ENCODE results near the gene CLEC16A.
A peak's percentile ranks its signal among the peaks of the same experiment; 100 is the strongest.

Gene CLEC16A

DNA sequence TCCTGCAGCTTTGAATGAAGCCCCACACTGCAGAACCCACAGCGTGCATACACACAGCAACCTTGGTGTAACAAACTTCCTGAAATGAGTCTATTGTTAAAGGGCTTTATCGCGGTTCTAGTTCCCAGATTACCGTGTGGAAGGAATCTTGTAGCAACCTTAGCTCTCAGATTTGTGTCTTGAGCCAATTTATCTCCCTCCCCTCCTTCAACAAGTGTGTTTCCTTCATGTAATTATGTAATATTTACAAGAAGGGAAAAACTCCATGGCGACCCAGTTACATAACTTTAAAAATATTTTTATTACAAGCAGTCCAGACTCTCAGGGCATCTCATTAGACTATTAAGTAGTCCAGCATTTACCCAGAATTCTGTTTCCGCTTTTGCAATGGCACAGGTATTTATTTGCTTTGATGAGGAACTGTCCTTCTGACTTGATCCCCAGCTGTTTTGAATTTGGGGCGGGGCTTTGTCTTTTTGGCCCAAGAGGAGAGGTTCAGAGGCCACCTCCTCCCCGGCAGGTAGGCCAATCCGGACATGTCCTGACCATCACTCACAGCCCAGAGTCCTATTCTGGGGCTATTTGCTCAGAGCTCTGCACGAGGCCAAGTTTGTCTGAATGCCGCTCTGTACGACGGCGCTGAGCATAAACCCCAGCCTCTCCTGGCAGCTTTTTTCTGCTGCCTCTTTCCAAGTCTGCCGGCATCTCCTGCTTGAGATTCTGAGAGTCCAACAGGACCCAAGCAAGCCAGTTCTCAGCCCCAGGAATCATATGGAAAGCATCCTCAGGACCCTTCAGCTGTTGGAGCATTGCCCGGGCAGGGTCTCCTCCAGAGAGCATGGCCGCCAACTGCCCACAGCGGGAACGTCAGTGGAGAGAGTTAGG is 35.6 kb downstream of the CLEC16A start:
- peaks cover 63% of the 10 kb centered on the region for H3K4me1 Mint-ChIP-seq
- H3K27me3 Mint-ChIP-seq: no peaks in the 10 kb centered on the region
- peak overlapping the region; percentile 47 for H3K4me3 Mint-ChIP-seq
- ATAC-seq: no peak
- no peaks in the 10 kb centered on the region for H3K9me3 Mint-ChIP-seq
- peak overlapping the region; percentile 93 for H3K27ac Mint-ChIP-seq
- H3K36me3 Mint-ChIP-seq: peaks cover 49% of the 10 kb centered on the region

DNA sequence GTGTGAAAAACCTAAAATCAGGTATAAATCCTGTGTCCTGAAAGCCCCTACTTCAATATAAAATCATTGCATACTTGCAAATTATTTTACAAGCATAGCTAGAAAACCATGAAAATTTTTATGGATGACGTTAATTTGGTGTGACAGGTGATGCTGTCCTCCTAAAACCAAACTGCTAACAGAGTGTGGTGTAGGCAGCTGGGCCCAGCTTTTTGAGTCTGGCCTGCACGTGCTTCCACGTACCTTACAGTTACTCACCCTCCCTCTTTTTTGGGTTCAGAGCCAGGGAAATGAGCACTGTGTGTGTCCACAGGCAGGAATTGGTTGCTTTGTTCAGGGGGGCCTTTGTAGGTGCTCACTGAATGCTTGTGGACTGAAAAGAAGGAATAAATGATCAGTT is 36.4 kb downstream of the CLEC16A start:
- Mint-ChIP-seq H3K9me3 (no peaks in the 10 kb centered on the region), H3K27me3 (no peaks in the 10 kb centered on the region), H3K4me1 (peaks cover 63% of the 10 kb centered on the region), H3K4me3 (peak overlapping the region; percentile 47), H3K27ac (peak overlapping the region; percentile 93), H3K36me3 (peaks cover 47% of the 10 kb centered on the region)
- no peak for ATAC-seq

DNA sequence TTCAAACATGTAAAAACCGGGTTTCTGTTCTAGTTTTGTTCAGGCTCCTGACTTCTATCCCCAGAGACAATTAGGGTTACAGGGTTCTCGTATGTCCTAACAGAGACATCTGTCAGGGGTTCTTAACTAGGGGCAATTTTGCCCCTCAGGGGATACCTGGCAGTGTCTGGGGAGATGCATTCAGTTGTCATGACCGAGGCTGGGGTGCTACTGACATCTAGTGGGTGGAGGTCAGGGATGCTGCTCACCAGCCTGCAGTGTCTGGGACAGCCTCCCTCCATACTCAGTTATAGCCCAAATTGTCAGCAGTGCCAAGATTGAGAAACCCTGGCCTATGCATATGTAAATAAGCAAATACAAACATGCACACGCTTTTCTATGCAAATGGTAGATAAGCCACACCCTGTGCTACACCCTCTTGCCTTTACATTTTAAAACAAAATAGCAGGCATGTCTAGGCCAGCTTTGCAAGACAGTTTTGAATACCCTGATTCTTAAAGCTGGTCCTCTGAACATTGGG is 37.4 kb downstream of the CLEC16A start:
- peak overlapping the region; percentile 80 for H3K4me3 Mint-ChIP-seq
- peak; percentile 94 for ATAC-seq
- H3K27ac Mint-ChIP-seq: peak overlapping the region; percentile 93
- H3K36me3 Mint-ChIP-seq: peaks cover 54% of the 10 kb centered on the region
- H3K9me3 Mint-ChIP-seq: no peaks in the 10 kb centered on the region
- H3K4me1 Mint-ChIP-seq: peaks cover 70% of the 10 kb centered on the region
- H3K27me3 Mint-ChIP-seq: no peaks in the 10 kb centered on the region

DNA sequence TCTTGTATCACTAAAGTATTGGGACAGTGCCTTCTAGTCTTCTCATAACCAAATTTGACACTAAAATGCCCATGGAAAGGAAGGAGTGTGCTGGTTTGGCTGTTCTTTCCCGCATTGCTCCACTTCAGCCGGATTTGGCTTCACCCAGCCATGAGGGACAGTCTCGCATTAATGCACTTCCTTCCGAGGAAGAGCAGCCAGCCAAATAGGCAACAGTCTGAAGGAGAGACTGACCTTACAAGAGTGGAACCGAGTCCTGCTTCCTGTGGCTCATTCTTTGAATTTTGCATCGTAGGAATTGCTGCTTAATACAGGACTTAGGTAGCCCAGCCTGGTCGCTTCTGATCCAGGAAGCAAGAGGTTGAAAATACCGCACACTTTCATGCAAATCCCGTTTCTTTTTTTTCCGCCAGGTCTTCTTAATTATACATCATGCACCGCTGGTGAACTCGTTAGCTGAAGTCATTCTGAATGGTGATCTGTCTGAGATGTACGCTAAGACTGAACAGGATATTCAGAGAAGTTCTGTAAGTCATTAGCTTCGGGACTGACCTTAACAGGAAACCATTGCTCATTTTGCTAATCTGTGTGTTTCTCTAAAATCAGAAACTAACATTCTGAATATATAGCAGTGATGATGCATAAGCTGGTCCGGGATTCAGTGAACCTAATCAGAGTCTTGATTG is 38.2 kb downstream of the CLEC16A start:
- peaks cover 57% of the 10 kb centered on the region for H3K36me3 Mint-ChIP-seq
- peak; percentile 58 for ATAC-seq
- peak overlapping the region; percentile 93 for H3K27ac Mint-ChIP-seq
- no peaks in the 10 kb centered on the region for H3K27me3 Mint-ChIP-seq
- peak overlapping the region; percentile 80 for H3K4me3 Mint-ChIP-seq
- H3K4me1 Mint-ChIP-seq: peaks cover 74% of the 10 kb centered on the region
- H3K9me3 Mint-ChIP-seq: no peaks in the 10 kb centered on the region

DNA sequence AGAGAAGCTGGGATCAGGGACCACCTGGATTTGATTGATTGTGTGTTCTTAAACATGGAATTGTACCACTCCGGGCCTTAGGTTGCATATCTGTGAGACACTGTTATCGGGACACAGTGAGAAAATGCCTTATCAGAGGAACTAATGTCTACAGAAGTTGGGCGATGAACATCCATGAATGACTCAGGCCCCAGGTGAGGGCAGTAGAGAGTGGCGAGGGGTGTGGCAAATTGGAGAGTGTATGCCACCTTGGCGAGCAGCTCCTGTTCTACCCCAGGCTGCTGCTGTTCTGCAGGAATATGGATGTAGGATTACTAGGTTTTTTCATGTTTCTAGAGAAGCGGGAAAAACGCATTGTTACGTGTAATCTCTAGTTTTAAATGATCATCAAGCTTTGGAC is 38.8 kb downstream of the CLEC16A start:
- H3K27ac Mint-ChIP-seq: peak overlapping the region; percentile 93
- peak; percentile 56 for ATAC-seq
- peak overlapping the region; percentile 80 for H3K4me3 Mint-ChIP-seq
- no peaks in the 10 kb centered on the region for H3K27me3 Mint-ChIP-seq
- no peaks in the 10 kb centered on the region for H3K9me3 Mint-ChIP-seq
- peaks cover 76% of the 10 kb centered on the region for H3K4me1 Mint-ChIP-seq
- peaks cover 58% of the 10 kb centered on the region for H3K36me3 Mint-ChIP-seq

- H3K27me3 Mint-ChIP-seq: no peaks in the 10 kb centered on the region
- H3K9me3 Mint-ChIP-seq: no peaks in the 10 kb centered on the region
- no peak overlapping the region for H3K4me3 Mint-ChIP-seq
- peak overlapping the region; percentile 93 for H3K27ac Mint-ChIP-seq
- no peak for ATAC-seq
- peaks cover 84% of the 10 kb centered on the region for H3K4me1 Mint-ChIP-seq
- H3K36me3 Mint-ChIP-seq: peaks cover 50% of the 10 kb centered on the region
Measured at GRCh38 chr16:10984509-10984908, 40.1 kb downstream of the CLEC16A start.

- Mint-ChIP-seq H3K9me3 (peaks cover 4% of the 10 kb centered on the region), H3K36me3 (peaks cover 59% of the 10 kb centered on the region), H3K4me3 (peak overlapping the region; percentile 44), H3K27me3 (no peaks in the 10 kb centered on the region), H3K4me1 (peaks cover 75% of the 10 kb centered on the region), H3K27ac (peak overlapping the region; percentile 85)
- peak; percentile 29 for ATAC-seq
Measured at GRCh38 chr16:10987361-10988163, 43.2 kb downstream of the CLEC16A start.

- ATAC-seq: peak; percentile 96
- Mint-ChIP-seq H3K36me3 (peaks cover 66% of the 10 kb centered on the region), H3K27ac (peak overlapping the region; percentile 85), H3K4me1 (peaks cover 74% of the 10 kb centered on the region), H3K27me3 (no peaks in the 10 kb centered on the region), H3K4me3 (peak overlapping the region; percentile 53), H3K9me3 (peaks cover 4% of the 10 kb centered on the region)
Measured at GRCh38 chr16:10988164-10988803, 43.9 kb downstream of the CLEC16A start.

DNA sequence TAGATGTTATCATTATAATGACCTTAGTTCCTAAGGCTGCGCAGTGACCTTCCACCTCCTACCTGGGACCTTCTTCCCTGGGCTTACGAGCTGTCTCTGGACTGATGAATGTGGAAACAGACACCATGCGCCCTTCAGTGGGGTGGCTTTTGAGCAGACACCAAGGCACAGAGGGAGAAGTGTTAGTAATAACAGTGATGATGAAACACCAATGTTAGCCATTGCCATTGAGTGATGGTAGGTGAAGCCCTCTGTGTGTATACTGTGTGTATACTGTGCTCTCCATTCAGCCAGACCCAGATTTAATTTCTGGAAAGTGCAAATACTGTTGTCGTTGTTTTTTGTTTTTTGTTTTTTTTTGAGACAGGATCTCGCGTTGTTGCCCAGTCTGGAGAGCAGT is 44.5 kb downstream of the CLEC16A start:
- peak overlapping the region; percentile 85 for H3K27ac Mint-ChIP-seq
- no peak for ATAC-seq
- peaks cover 4% of the 10 kb centered on the region for H3K9me3 Mint-ChIP-seq
- peaks cover 71% of the 10 kb centered on the region for H3K4me1 Mint-ChIP-seq
- H3K4me3 Mint-ChIP-seq: no peak overlapping the region
- H3K36me3 Mint-ChIP-seq: peaks cover 71% of the 10 kb centered on the region
- no peaks in the 10 kb centered on the region for H3K27me3 Mint-ChIP-seq

GRCh38 chr16:10989559-10989958 is 45.2 kb downstream of the CLEC16A start:
- Mint-ChIP-seq H3K36me3 (peaks cover 73% of the 10 kb centered on the region), H3K27ac (peak overlapping the region; percentile 93), H3K9me3 (peaks cover 4% of the 10 kb centered on the region), H3K27me3 (no peaks in the 10 kb centered on the region), H3K4me1 (peaks cover 71% of the 10 kb centered on the region), H3K4me3 (no peak overlapping the region)
- no peak for ATAC-seq

- peaks cover 79% of the 10 kb centered on the region for H3K36me3 Mint-ChIP-seq
- no peak for ATAC-seq
- peak overlapping the region; percentile 93 for H3K27ac Mint-ChIP-seq
- no peaks in the 10 kb centered on the region for H3K27me3 Mint-ChIP-seq
- H3K9me3 Mint-ChIP-seq: peaks cover 4% of the 10 kb centered on the region
- H3K4me1 Mint-ChIP-seq: peaks cover 77% of the 10 kb centered on the region
- no peak overlapping the region for H3K4me3 Mint-ChIP-seq
Measured at GRCh38 chr16:10990378-10990777, 46.0 kb downstream of the CLEC16A start.

DNA sequence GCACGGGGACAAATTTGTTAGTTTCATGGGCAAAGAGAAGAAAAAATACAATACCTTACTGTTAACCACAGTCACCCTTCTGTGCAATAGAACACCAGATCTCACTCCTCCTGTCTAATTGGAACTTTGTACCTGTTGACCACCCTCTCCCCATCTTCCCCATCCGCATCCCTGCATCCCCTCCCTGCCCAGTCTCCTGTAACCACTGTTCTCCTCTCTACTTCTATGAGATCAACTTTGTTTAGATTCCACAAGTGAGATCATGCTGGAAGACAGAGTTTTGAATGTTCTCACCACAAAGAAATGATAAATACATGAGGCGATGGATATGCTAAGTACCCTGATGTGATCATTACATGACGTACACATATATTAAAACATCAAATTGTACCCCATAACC is 47.7 kb downstream of the CLEC16A start:
- no peak overlapping the region for H3K4me3 Mint-ChIP-seq
- H3K27me3 Mint-ChIP-seq: no peaks in the 10 kb centered on the region
- H3K27ac Mint-ChIP-seq: peak overlapping the region; percentile 93
- peaks cover 86% of the 10 kb centered on the region for H3K36me3 Mint-ChIP-seq
- ATAC-seq: no peak
- H3K9me3 Mint-ChIP-seq: peaks cover 4% of the 10 kb centered on the region
- H3K4me1 Mint-ChIP-seq: peaks cover 84% of the 10 kb centered on the region

- H3K4me3 Mint-ChIP-seq: no peak overlapping the region
Measured at GRCh38 chr16:10992797-10993196, 48.4 kb downstream of the CLEC16A start.

GRCh38 chr16:10993649-10994048 is 49.3 kb downstream of the CLEC16A start:
- peaks cover 86% of the 10 kb centered on the region for H3K36me3 Mint-ChIP-seq

More at GRCh38 chr16:10992797-10993196, 48.4 kb downstream of the CLEC16A start:
- Mint-ChIP-seq H3K27ac (peak overlapping the region; percentile 93), H3K27me3 (no peaks in the 10 kb centered on the region), H3K4me1 (peaks cover 83% of the 10 kb centered on the region), H3K36me3 (peaks cover 86% of the 10 kb centered on the region), H3K9me3 (peaks cover 4% of the 10 kb centered on the region)
- no peak for ATAC-seq

More at GRCh38 chr16:10993649-10994048, 49.3 kb downstream of the CLEC16A start:
- H3K4me3 Mint-ChIP-seq: no peak overlapping the region
- no peaks in the 10 kb centered on the region for H3K27me3 Mint-ChIP-seq
- peaks cover 83% of the 10 kb centered on the region for H3K4me1 Mint-ChIP-seq
- H3K27ac Mint-ChIP-seq: peak overlapping the region; percentile 93
- H3K9me3 Mint-ChIP-seq: peaks cover 4% of the 10 kb centered on the region
- ATAC-seq: no peak
